SIG-M5 treated with dmso at 0.1 percent for 504 hours (cell line): Measurements from ENCODE around the gene KCNJ18.
"Not testable (repeated sequence)": the region's sequence is repeated elsewhere in the genome, so short reads cannot be mapped to it uniquely, and the experiment has no call there.

Experiments used
- DNase-seq: peaks from one replicate; lab custom pipeline; 2025; ENCODE audit not compliant: unreplicated experiment; lab: John Stamatoyannopoulos, UW

KCNJ18 gene

GRCh38 chr17:21719511-21720226, 27.3 kb downstream of the KCNJ18 start:
- not testable (repeated sequence) for DNase-seq

GRCh38 chr17:21720566-21720965, 28.2 kb downstream of the KCNJ18 start:
- DNase-seq, result not testable (repeated sequence)

GRCh38 chr17:21722268-21722667, 29.9 kb downstream of the KCNJ18 start:
- DNase-seq, result not testable (repeated sequence)

GRCh38 chr17:21724216-21725006, 32.1 kb downstream of the KCNJ18 start:
- not testable (repeated sequence) for DNase-seq

- DNase-seq, result not testable (repeated sequence)
These were observed 38.8 kb downstream of the KCNJ18 start for GRCh38 chr17:21731076-21731475.

- DNase-seq, result not testable (repeated sequence)
These were observed 41.6 kb downstream of the KCNJ18 start for GRCh38 chr17:21733931-21734330.

- not testable (repeated sequence) for DNase-seq
These were observed 43.5 kb downstream of the KCNJ18 start for GRCh38 chr17:21735814-21736213.

GRCh38 chr17:21737015-21737580, 44.8 kb downstream of the KCNJ18 start:
- DNase-seq, result not testable (repeated sequence)

GRCh38 chr17:21738241-21738640, 45.9 kb downstream of the KCNJ18 start:
- not testable (repeated sequence) for DNase-seq

- DNase-seq, result not testable (repeated sequence)
These were observed 46.7 kb downstream of the KCNJ18 start for GRCh38 chr17:21738877-21739474.

GRCh38 chr17:21739485-21739884, 47.2 kb downstream of the KCNJ18 start:
- DNase-seq, result not testable (repeated sequence)

- DNase-seq, result not testable (repeated sequence)
These were observed 48.5 kb downstream of the KCNJ18 start for GRCh38 chr17:21740836-21741235.

- DNase-seq, result not testable (repeated sequence)
These were observed 49.2 kb downstream of the KCNJ18 start for GRCh38 chr17:21741520-21741919.

GRCh38 chr17:21742326-21742725, 50.0 kb downstream of the KCNJ18 start:
- no peak for DNase-seq

- not testable (repeated sequence) for DNase-seq
These were observed 51.8 kb downstream of the KCNJ18 start for GRCh38 chr17:21744151-21744550.

- DNase-seq, result not testable (repeated sequence)
These were observed 52.3 kb downstream of the KCNJ18 start for GRCh38 chr17:21744621-21745020.

- DNase-seq, result not testable (repeated sequence)
These were observed 53.2 kb downstream of the KCNJ18 start for GRCh38 chr17:21745385-21746054.

- DNase-seq, result not testable (repeated sequence)
These were observed 54.1 kb downstream of the KCNJ18 start for GRCh38 chr17:21746415-21746814.

GRCh38 chr17:21747195-21747915, 55.0 kb downstream of the KCNJ18 start:
- DNase-seq, result not testable (repeated sequence)

GRCh38 chr17:21748686-21749085, 56.4 kb downstream of the KCNJ18 start:
- DNase-seq, result not testable (repeated sequence)
